ENCODE results near the gene UIMC1.

DNA sequence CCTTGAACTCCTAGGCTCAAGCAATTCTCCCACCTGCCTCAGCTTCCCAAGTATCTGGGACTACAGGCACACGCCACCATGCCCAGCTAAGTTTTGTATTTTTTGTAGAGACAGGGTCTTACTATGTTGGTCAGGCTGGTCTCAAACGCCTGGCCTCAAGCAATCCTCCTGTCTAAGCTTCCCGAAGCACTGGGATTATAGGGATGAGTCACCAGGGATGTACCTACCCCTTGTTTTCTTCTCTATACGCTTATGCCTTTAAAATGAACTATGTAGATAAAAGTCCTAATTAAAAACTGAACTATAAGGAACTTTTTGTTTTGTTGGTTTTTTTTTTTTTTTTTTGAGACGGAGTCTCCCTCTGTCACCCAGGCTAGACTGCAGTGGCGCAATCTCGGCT lies 25.8 kb downstream of the UIMC1 start:
- TF ChIP-seq CTCF (IDR thresholded peaks at IDR 0.05; ENCODE audit: low read depth, low read length, poor library complexity, severe bottlenecking), result no peak
- TF ChIP-seq EZH2phosphoT487 (IDR thresholded peaks at IDR 0.05; ENCODE audit: borderline replicate concordance, low read length), result no peak
